Activated naive CD8-positive, alpha-beta T cell treated with anti-CD3 and anti-CD28 coated beads for 36 hours (primary cell): ENCODE data around the gene TMEM269. TPM values are rescaled to one million over a fixed set of nuclear protein-coding genes. Genes with fewer than 3 reads are reported as not detected.

Experiments
- DNase-seq: peaks from one replicate; pipeline ENCODE4 v3.0.0; 2021
- H3K27ac Mint-ChIP-seq: one replicate; pipeline ENCODE4 v1.8.0; 2022; ENCODE audit warnings: mild to moderate bottlenecking, moderate library complexity, mixed read lengths
- H3K27me3 Mint-ChIP-seq: one replicate; pipeline ENCODE4 v1.8.0; 2022; ENCODE audit warnings: mild to moderate bottlenecking, mixed read lengths
- H3K36me3 Mint-ChIP-seq: one replicate; pipeline ENCODE4 v1.8.0; 2021; ENCODE audit warnings: mild to moderate bottlenecking, mixed read lengths
- H3K4me1 Mint-ChIP-seq: one replicate; pipeline ENCODE4 v1.8.0; 2021; ENCODE audit warnings: mixed read lengths
- H3K4me3 Mint-ChIP-seq: one replicate; pipeline ENCODE4 v1.8.0; 2022; ENCODE audit warnings: mild to moderate bottlenecking, moderate library complexity, mixed read lengths
- H3K9me3 Mint-ChIP-seq: one replicate; pipeline ENCODE4 v1.8.0; 2022; ENCODE audit warnings: mixed read lengths
- total RNA-seq, 2 experiments: library from RNA; stranded (reverse); gene quantifications; one replicate each; pipeline ENCODE4 v1.2.3, GENCODE V29; 2021

Gene TMEM269
- total RNA-seq, 2 experiments from 2014 or later, result 0.06 to 0.32 TPM

- peaks cover 17% of the 10 kb centered on the region for H3K36me3 Mint-ChIP-seq
- DNase-seq, result no peak
- no peak overlapping the region for H3K4me3 Mint-ChIP-seq
- H3K27me3 Mint-ChIP-seq, result no peaks in the 10 kb centered on the region
- no peak overlapping the region for H3K27ac Mint-ChIP-seq
- H3K9me3 Mint-ChIP-seq, result no peaks in the 10 kb centered on the region
- peaks cover 4% of the 10 kb centered on the region for H3K4me1 Mint-ChIP-seq
These were observed 25.7 kb upstream of the TMEM269 start for GRCh38 chr1:42759114-42759513.

DNA sequence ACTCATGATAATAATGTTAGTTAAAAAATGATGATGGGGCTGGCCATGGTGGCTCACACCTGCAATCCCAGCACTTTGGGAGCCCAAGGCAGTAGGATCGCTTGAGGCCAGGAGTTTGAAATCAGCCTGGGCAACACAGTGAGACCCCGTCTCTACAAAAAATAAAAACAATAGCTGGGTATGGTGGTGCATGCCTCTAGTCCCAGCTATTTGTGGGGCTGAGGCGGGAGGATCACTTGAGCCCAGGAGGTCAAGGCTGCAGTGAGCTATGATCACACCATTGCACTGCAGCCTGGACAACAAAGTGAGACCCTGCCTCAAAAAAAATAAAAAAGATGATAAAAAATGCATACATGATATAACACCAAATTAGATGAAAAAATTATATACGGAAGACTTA is 23.2 kb upstream of the TMEM269 start:
- no peak overlapping the region for H3K4me3 Mint-ChIP-seq
- DNase-seq, result no peak
- H3K4me1 Mint-ChIP-seq, result peaks cover 4% of the 10 kb centered on the region
- H3K36me3 Mint-ChIP-seq, result peaks cover 13% of the 10 kb centered on the region
- no peaks in the 10 kb centered on the region for H3K27me3 Mint-ChIP-seq
- H3K27ac Mint-ChIP-seq, result no peak overlapping the region
- H3K9me3 Mint-ChIP-seq, result no peaks in the 10 kb centered on the region

DNA sequence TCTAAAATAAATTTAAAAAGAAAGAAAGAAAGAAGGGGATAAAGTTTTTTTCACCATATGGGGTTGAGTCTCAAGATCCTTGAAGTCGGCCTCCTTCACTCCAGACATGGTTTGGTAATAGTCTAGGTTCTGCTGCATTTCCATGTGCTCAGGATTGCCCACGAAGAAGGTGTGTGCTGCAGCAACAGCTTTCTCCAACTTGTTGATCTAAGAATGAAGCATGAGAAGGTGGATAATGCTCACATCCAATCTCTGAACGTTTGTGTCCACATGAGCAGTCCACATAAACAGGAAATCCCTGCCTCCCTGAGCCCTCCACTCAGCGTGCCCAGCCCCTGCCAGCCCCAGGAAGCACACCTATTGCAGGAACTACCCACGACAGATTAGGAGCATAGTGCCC is 22.5 kb upstream of the TMEM269 start:
- Mint-ChIP-seq H3K4me1 (peaks cover 4% of the 10 kb centered on the region), H3K9me3 (no peaks in the 10 kb centered on the region), H3K36me3 (peaks cover 9% of the 10 kb centered on the region), H3K27me3 (no peaks in the 10 kb centered on the region), H3K27ac (no peak overlapping the region), H3K4me3 (no peak overlapping the region)
- DNase-seq, result no peak

DNA sequence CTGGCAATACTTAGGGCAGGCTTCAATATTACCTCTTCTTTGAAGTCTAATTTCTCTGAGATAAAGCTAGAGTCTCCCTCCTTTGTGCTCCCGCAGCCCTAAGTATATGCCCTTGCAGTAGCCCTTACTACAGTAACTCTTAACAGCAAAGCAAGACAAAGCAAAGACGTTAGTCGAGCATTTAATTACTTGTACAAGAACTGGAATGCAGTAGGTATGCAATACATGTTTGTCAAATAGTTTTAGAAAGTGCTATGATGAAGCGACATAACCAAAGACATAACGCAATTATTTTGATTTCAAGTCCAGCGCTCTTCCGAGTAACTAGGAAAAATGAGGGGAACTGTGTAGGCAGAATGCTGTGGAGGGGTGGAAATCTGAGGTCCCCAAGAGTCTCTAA is 19.5 kb upstream of the TMEM269 start:
- H3K36me3 Mint-ChIP-seq, result peaks cover 14% of the 10 kb centered on the region
- H3K27me3 Mint-ChIP-seq, result no peaks in the 10 kb centered on the region
- H3K4me1 Mint-ChIP-seq, result peaks cover 25% of the 10 kb centered on the region
- no peak overlapping the region for H3K27ac Mint-ChIP-seq
- no peaks in the 10 kb centered on the region for H3K9me3 Mint-ChIP-seq
- no peak overlapping the region for H3K4me3 Mint-ChIP-seq
- DNase-seq, result no peak

GRCh38 chr1:42765832-42766740 is 18.7 kb upstream of the TMEM269 start:
- Mint-ChIP-seq H3K4me3 (no peak overlapping the region), H3K27me3 (no peaks in the 10 kb centered on the region), H3K36me3 (peaks cover 20% of the 10 kb centered on the region), H3K9me3 (no peaks in the 10 kb centered on the region), H3K27ac (no peak overlapping the region), H3K4me1 (peaks cover 32% of the 10 kb centered on the region)
- peak; percentile 72 for DNase-seq

- Mint-ChIP-seq H3K27me3 (no peaks in the 10 kb centered on the region), H3K4me1 (peaks cover 33% of the 10 kb centered on the region), H3K27ac (peak within 1 kb of the TSS; percentile 93), H3K36me3 (peaks cover 21% of the 10 kb centered on the region), H3K9me3 (no peaks in the 10 kb centered on the region), H3K4me3 (no peak within 1 kb of the TSS)
- DNase-seq, result peak; percentile 100
These were observed 17.9 kb upstream of the TMEM269 start, which contains the start of the genes C1orf50 and P3H1 for GRCh38 chr1:42766741-42767509. TSS of gene C1orf50 (plus strand) at chr1:42767249. CDS start at chr1:42767312, 63 bp downstream. TSS of gene P3H1 (minus strand) at chr1:42767028. CDS start at chr1:42766971, 57 bp downstream.

DNA sequence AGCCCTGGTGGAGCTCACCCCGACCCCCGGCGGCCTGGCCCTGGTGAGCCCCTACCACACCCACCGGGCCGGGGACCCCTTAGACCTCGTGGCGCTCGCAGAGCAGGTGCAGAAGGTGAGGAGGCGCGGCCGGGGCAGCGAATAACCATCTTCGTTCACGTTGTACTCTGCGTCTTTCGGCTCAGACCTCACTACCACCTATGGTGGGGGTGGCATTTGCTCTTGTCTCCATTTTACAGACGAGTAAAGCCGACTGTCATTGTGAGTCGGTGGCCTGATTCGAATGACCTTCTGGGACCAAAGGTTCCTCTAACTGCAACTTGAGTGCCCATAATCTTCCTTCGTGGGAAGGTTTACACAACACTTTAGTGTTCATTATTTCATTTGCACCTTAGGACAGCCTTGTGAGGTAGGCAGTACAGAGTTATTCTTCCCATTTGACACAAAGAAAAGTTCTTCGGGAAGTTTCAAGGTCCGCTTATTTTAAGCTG is 17.2 kb upstream of the TMEM269 start:
- Mint-ChIP-seq H3K4me3 (no peak overlapping the region), H3K27me3 (no peaks in the 10 kb centered on the region), H3K36me3 (peaks cover 22% of the 10 kb centered on the region), H3K27ac (peak overlapping the region; percentile 93), H3K4me1 (peaks cover 33% of the 10 kb centered on the region), H3K9me3 (no peaks in the 10 kb centered on the region)
- DNase-seq, result no peak

GRCh38 chr1:42768172-42768571 is 16.6 kb upstream of the TMEM269 start:
- H3K4me3 Mint-ChIP-seq, result no peak overlapping the region
- no peaks in the 10 kb centered on the region for H3K27me3 Mint-ChIP-seq
- H3K36me3 Mint-ChIP-seq, result peaks cover 22% of the 10 kb centered on the region
- H3K4me1 Mint-ChIP-seq, result peaks cover 36% of the 10 kb centered on the region
- no peak for DNase-seq
- H3K27ac Mint-ChIP-seq, result no peak overlapping the region
- H3K9me3 Mint-ChIP-seq, result no peaks in the 10 kb centered on the region

DNA sequence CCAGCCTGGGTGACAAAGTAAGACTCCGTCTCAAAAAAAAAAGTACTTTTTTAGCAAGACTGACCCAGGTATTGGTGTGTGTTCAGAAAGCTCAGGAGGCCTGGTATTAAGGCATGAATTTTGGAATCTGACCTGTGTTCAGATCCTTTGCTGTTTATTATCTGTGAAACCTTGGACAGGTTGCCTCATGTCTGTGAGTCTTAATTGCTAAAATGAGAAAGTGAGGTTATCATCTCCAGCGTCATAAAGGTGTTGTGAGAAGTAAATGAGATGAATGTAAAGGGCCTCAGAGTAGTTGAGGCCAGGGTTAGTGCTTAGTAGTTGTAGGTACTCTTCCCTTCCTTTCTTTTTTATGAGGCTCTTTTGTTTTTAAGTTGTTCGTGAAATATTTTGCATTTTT is 15.0 kb upstream of the TMEM269 start:
- H3K9me3 Mint-ChIP-seq, result no peaks in the 10 kb centered on the region
- H3K27me3 Mint-ChIP-seq, result no peaks in the 10 kb centered on the region
- no peak overlapping the region for H3K27ac Mint-ChIP-seq
- no peak for DNase-seq
- peaks cover 22% of the 10 kb centered on the region for H3K36me3 Mint-ChIP-seq
- H3K4me1 Mint-ChIP-seq, result peaks cover 39% of the 10 kb centered on the region
- H3K4me3 Mint-ChIP-seq, result peak overlapping the region; percentile 25

DNA sequence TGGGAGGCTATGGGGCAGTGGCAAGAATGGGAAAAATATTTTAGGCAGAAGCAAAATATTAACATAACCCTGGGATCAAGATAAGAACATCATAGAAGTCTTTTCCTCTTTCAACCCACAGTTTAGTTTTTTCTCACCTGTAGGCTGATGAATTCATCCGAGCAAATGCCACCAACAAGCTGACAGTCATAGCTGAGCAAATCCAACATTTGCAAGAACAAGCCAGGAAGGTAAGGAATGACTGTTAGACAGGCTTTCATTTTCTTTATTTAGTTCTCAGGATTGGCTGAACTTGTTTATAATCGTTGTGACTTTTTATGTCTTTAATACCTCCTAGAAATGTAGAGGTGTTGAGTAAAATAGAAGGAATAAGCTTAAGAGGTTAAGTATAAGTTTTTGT is 11.4 kb upstream of the TMEM269 start:
- no peaks in the 10 kb centered on the region for H3K9me3 Mint-ChIP-seq
- H3K27ac Mint-ChIP-seq, result no peak overlapping the region
- H3K4me3 Mint-ChIP-seq, result no peak overlapping the region
- no peak for DNase-seq
- peaks cover 43% of the 10 kb centered on the region for H3K4me1 Mint-ChIP-seq
- no peaks in the 10 kb centered on the region for H3K27me3 Mint-ChIP-seq
- peaks cover 30% of the 10 kb centered on the region for H3K36me3 Mint-ChIP-seq

GRCh38 chr1:42774928-42775526 is 9.8 kb upstream of the TMEM269 start:
- Mint-ChIP-seq H3K27me3 (no peaks in the 10 kb centered on the region), H3K27ac (no peak overlapping the region), H3K4me3 (no peak overlapping the region), H3K9me3 (no peaks in the 10 kb centered on the region), H3K36me3 (peaks cover 17% of the 10 kb centered on the region), H3K4me1 (peaks cover 36% of the 10 kb centered on the region)
- DNase-seq, result no peak

GRCh38 chr1:42776502-42776901 is 8.3 kb upstream of the TMEM269 start:
- Mint-ChIP-seq H3K27ac (no peak overlapping the region), H3K4me1 (peaks cover 28% of the 10 kb centered on the region), H3K27me3 (no peaks in the 10 kb centered on the region), H3K36me3 (peaks cover 11% of the 10 kb centered on the region), H3K9me3 (no peaks in the 10 kb centered on the region), H3K4me3 (no peak overlapping the region)
- no peak for DNase-seq

DNA sequence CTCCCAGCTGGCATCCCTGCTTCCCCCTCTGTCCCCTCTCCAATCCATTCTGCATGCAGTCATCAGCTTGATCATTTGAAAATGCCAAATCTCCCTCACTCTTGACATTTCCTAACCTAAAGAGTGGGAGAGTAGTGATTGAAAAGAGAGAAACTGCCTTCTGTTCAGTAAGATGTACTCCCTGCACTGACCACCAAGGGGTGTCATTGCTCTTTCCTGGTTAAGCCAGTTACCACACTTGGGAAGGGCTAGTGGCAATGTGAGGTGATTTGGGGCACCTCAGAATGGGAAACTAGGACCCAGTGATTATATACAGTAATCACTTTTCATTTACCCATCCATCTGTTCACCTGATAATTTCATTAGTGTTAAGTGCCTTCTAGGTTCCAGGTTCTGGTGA is 6.9 kb upstream of the TMEM269 start:
- peak; percentile 25 for DNase-seq
- Mint-ChIP-seq H3K4me3 (no peak overlapping the region), H3K9me3 (no peaks in the 10 kb centered on the region), H3K4me1 (peaks cover 23% of the 10 kb centered on the region), H3K36me3 (peaks cover 13% of the 10 kb centered on the region), H3K27ac (no peak overlapping the region), H3K27me3 (no peaks in the 10 kb centered on the region)

DNA sequence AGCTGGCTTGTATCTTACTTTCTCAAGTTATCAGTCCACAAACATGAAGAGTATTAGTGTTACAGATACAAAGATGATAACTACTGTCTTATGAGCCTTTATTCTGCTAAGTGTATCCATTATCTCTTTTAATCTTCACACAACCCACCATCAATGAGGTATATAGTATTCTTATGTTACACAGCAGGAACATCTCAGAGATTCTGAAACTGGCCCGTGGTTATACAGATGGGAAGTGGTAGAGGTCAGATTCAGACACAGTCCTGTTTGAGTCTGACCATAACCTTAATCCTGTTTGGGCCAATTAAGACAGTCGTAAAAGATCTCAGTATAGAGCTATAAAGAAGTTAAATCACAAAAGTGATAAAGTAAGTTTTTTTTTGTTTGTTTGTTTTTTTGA is 5.1 kb upstream of the TMEM269 start:
- no peak for DNase-seq
- peaks cover 19% of the 10 kb centered on the region for H3K4me1 Mint-ChIP-seq
- H3K27ac Mint-ChIP-seq, result no peak overlapping the region
- no peak overlapping the region for H3K4me3 Mint-ChIP-seq
- no peaks in the 10 kb centered on the region for H3K27me3 Mint-ChIP-seq
- H3K9me3 Mint-ChIP-seq, result no peaks in the 10 kb centered on the region
- H3K36me3 Mint-ChIP-seq, result peaks cover 25% of the 10 kb centered on the region

GRCh38 chr1:42780176-42780575 is 4.6 kb upstream of the TMEM269 start:
- Mint-ChIP-seq H3K4me3 (no peak overlapping the region), H3K9me3 (no peaks in the 10 kb centered on the region), H3K27ac (no peak overlapping the region), H3K36me3 (peaks cover 26% of the 10 kb centered on the region), H3K27me3 (no peaks in the 10 kb centered on the region), H3K4me1 (peaks cover 17% of the 10 kb centered on the region)
- no peak for DNase-seq
